Endothelial cell of umbilical vein (primary cell): ENCODE results near the gene ADCY9. TPM values are rescaled to one million over a fixed set of nuclear protein-coding genes. Genes with fewer than 3 reads are reported as not detected.

Experiments
- BruUV-seq: library from RNA; stranded (reverse); fragments of 400-500 nt; replicated peaks from 2 replicates; lab custom pipeline; 2021; lab: Mats Ljungman, UMichigan
- CTCF ChIA-PET: fragments of 300-600, 350-600 bp; sonication (Branson Sonifier 250); formaldehyde crosslinking; loops from one replicate; lab custom pipeline; 2021; ENCODE audit warnings: antibody characterized with exemption, inconsistent platforms; lab: Charles Lee
- POLR2A ChIA-PET: fragments of 300-600, 350-600 bp; sonication (Branson Sonifier 250); formaldehyde crosslinking; loops from one replicate; lab custom pipeline; 2021; ENCODE audit warnings: antibody characterized with exemption, inconsistent platforms; lab: Charles Lee
- DNase-seq: peaks from one replicate; pipeline ENCODE4 v3.0.0-alpha.2; 2011; ENCODE audit warnings: low read depth, low spot score
- FAIRE-seq: peaks from 2 replicates; lab custom pipeline; 2011; peaks lifted over from hg19 to GRCh38; lab: Jason Lieb, UNC
- H2AFZ ChIP-seq: 2 replicates; pipeline ENCODE4 v1.6.0; 2012; ENCODE audit warnings: low read depth, low read length, control low read depth, inconsistent platforms
- H3K27ac ChIP-seq: 2 replicates; pipeline ENCODE4 v1.5.1; 2011; ENCODE audit warnings: low read depth, mild to moderate bottlenecking, control low read depth, low read length, moderate library complexity; ENCODE audit not compliant: insufficient read depth
- H3K27me3 ChIP-seq, 2 experiments: 2 replicates each; pipeline versions ENCODE4 v1.6.0 to v1.6.1; 2011; ENCODE audit warnings: low read length in 2 of 2, mixed read lengths in 1 of 2; ENCODE audit not compliant: control insufficient read depth in 2 of 2, insufficient read depth in 2 of 2
- H3K36me3 ChIP-seq, 2 experiments: 2 replicates in 1 of 2; 3 replicates in 1 of 2; pipeline ENCODE4 v1.5.1; 2011; ENCODE audit warnings: low read length in 2 of 2, mild to moderate bottlenecking in 1 of 2, moderate library complexity in 1 of 2; ENCODE audit not compliant: control insufficient read depth in 2 of 2, insufficient read depth in 2 of 2; ENCODE audit errors: extremely low read depth in 1 of 2
- H3K4me1 ChIP-seq: 3 replicates; pipeline ENCODE4 v1.5.1; 2011; ENCODE audit warnings: mild to moderate bottlenecking, low read length; ENCODE audit not compliant: control insufficient read depth, insufficient read depth; ENCODE audit errors: extremely low read depth
- H3K4me2 ChIP-seq: 2 replicates; pipeline ENCODE4 v1.6.1; 2011; ENCODE audit warnings: low read length, control low read depth, mixed read lengths; ENCODE audit not compliant: insufficient read depth
- H3K4me3 ChIP-seq, 3 experiments: fragments of 200-600 bp in 1 of 3; sonication (generic), shearing (Covaris generic) in 1 of 3; replicated peaks in 1 of 3; 2 replicates each; pipeline ENCODE4 v1.5.1; 2011 to 2016; ENCODE audit warnings: control low read depth in 3 of 3, low read length in 3 of 3, mild to moderate bottlenecking in 2 of 3, inconsistent platforms in 1 of 3, low read depth in 1 of 3, moderate library complexity in 1 of 3; ENCODE audit not compliant: insufficient read depth in 1 of 3
- H3K79me2 ChIP-seq: 2 replicates; pipeline ENCODE4 v1.6.0; 2012; ENCODE audit warnings: low read length, inconsistent platforms; ENCODE audit not compliant: control insufficient read depth, insufficient read depth
- H3K9ac ChIP-seq: replicated peaks from 2 replicates; pipeline ENCODE3; 2011; ENCODE audit warnings: low read length, control low read depth; ENCODE audit not compliant: insufficient read depth; ENCODE audit errors: extremely low read depth
- H3K9me1 ChIP-seq: replicated peaks from 3 replicates; pipeline ENCODE4 v1.6.0; 2011; ENCODE audit warnings: mild to moderate bottlenecking, low read length; ENCODE audit not compliant: control insufficient read depth, insufficient read depth; ENCODE audit errors: extremely low read depth
- H3K9me3 ChIP-seq: replicated peaks from 2 replicates; pipeline ENCODE4 v1.5.1; 2012; ENCODE audit warnings: low read length, inconsistent platforms; ENCODE audit not compliant: control insufficient read depth, insufficient read depth
- H4K20me1 ChIP-seq: replicated peaks from 2 replicates; pipeline ENCODE3; 2011; ENCODE audit warnings: mild to moderate bottlenecking, low read length; ENCODE audit not compliant: control insufficient read depth, insufficient read depth; ENCODE audit errors: extremely low read depth
- EZH2 ChIP-seq: IDR thresholded peaks from 2 replicates; pipeline ENCODE4 v1.6.1; 2012; ENCODE audit warnings: borderline replicate concordance, low read depth, mild to moderate bottlenecking, moderate library complexity, low read length, inconsistent platforms; ENCODE audit not compliant: severe bottlenecking
- FOS ChIP-seq: IDR thresholded peaks from 2 replicates; pipeline ENCODE4 v1.6.1; 2011; ENCODE audit warnings: mild to moderate bottlenecking, low read length, moderate library complexity, borderline replicate concordance; ENCODE audit not compliant: insufficient read depth
- GATA2 ChIP-seq: IDR thresholded peaks from 2 replicates; pipeline ENCODE4 v1.7.0; 2011; ENCODE audit warnings: low read depth, mild to moderate bottlenecking, moderate library complexity, mixed read lengths, low read length; ENCODE audit not compliant: insufficient read length, insufficient read depth
- JUN ChIP-seq: IDR thresholded peaks from 2 replicates; pipeline ENCODE4 v1.6.1; 2011; ENCODE audit warnings: borderline replicate concordance, low read depth; ENCODE audit not compliant: insufficient read length, insufficient read depth
- MYC ChIP-seq: IDR thresholded peaks from one replicate; pipeline ENCODE4 v1.6.1; 2011; ENCODE audit warnings: mild to moderate bottlenecking, low read depth, low read length
- POLR2A ChIP-seq: IDR thresholded peaks from 2 replicates; pipeline ENCODE4 v1.6.1; 2012; ENCODE audit warnings: low read depth, mild to moderate bottlenecking, control low read depth, low read length
- POLR2AphosphoS5 ChIP-seq: IDR thresholded peaks from 2 replicates; pipeline ENCODE4 v1.6.1; 2012; ENCODE audit warnings: low read depth, mild to moderate bottlenecking, control low read depth, low read length, moderate library complexity; ENCODE audit not compliant: insufficient read depth
- dilution Hi-C: fragments of 300-500 bp; cut with MboI; formaldehyde crosslinking; loops from one replicate; pipeline ENCODE4 v1.15.0; 2019; ENCODE audit warnings: low sequenced_read_pairs; ENCODE audit not compliant: extremely low pct_ligation_motif_present
- intact Hi-C: fragments of 100-400 bp; cut with micrococcal nuclease; formaldehyde crosslinking; loops from one replicate; pipeline ENCODE4 v1.10.0; 2022
- polyA plus RNA-seq, 4 experiments: library from polyadenylated mRNA; depleted of rRNA in 3 of 4; stranded (reverse) in 3 of 4; unstranded in 1 of 4; fragments of >200 nt; gene quantifications; 2 replicates each; pipeline versions ENCODE4 v1.2.1 to v1.2.3, GENCODE V29; 2011 to 2012; ENCODE audit warnings: missing spikeins in 1 of 4
- total RNA-seq: library from RNA; stranded (reverse); gene quantifications from 2 replicates; pipeline ENCODE4 v1.2.3, GENCODE V29; 2021
- TF ChIP-seq, protein P1 (sequence below): IDR thresholded peaks from 2 replicates; pipeline ENCODE4 v1.6.1; 2011; ENCODE audit not compliant: insufficient read depth, insufficient read length
- TF ChIP-seq, protein P2 (sequence below), 2 donors: IDR thresholded peaks; 1 replicate in 1 of 2; 2 replicates in 1 of 2; pipeline ENCODE4 v1.5.1; 2011; ENCODE audit warnings: low read length in 2 of 2, mild to moderate bottlenecking in 2 of 2, moderate library complexity in 2 of 2, control low read depth in 1 of 2, inconsistent platforms in 1 of 2, low read depth in 1 of 2; ENCODE audit not compliant: insufficient read depth in 1 of 2; ENCODE audit errors: extremely low read depth in 1 of 2

The ADCY9 gene
- total and polyA plus RNA-seq, 2 donors (not counting 3 experiments of a cell fraction or from before 2014, with no cell fraction given) = 6.8 to 14.0 TPM

DNA sequence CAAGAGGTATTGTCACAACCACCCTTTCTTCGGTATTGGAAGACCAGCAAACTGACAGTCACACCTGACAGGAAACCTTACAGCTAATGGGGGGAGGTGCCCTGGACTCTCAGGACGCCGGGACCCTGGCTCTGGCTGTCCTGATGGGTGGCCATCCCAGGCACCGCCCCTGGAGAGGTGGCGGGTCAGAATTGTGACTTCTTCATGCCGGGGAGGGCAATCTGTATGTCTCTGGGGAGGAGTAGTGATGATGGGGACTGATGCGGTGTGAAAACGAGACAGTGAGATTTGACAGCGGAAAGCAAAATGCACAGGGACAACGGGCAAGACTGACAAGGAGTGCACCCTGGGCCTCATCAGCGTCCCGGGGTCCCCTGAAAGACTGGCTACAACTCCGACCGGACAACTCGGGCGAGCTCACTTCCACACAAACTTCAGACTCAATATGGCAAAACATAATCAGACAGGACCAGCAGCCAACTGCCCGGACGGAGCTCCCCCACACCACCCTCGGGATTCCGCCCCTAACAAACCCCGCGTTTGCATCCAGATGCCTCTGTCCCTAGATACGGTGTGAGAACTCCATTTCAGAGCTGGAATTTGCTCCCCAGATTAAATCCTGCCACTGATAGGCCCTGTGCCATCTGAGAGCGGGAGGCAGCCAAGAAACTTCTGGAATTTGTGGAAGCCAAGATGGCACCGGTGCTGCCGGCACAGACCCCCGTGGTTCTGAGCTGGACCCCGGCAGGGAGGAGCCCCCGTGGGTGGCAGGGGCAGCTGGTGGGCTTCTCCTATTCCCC, 152.2 kb downstream of the ADCY9 start:
- H4K20me1 ChIP-seq = no peaks in the 10 kb centered on the region
- no peaks in the 10 kb centered on the region for H3K27me3 ChIP-seq
- POLR2A ChIA-PET = no interaction called here
- no peak overlapping the region for H3K4me2 ChIP-seq
- DNase-seq = no peak
- peaks cover 5% of the 10 kb centered on the region for H3K4me1 ChIP-seq
- CTCF ChIA-PET = interaction anchor here (1.1 to 1.4 kb wide), 3 partner anchors 19 to 290 kb away, joined by 3 to 6 read pairs (median 5); no protein-coding TSS in a partner anchor
- H3K4me3 ChIP-seq = no peak overlapping the region
- no peaks in the 10 kb centered on the region for H3K79me2 ChIP-seq
- no peaks in the 10 kb centered on the region for H3K36me3 ChIP-seq
- H3K27ac ChIP-seq = no peak overlapping the region
- H2AFZ ChIP-seq = no peak overlapping the region
- no peaks in the 10 kb centered on the region for H3K9me3 ChIP-seq
- dilution Hi-C loops (no loop called here), intact Hi-C loops (no loop called here)
- TF ChIP-seq EZH2 (no peak), POLR2A (no peak), FOS (no peak), JUN (no peak), GATA2 (no peak), POLR2AphosphoS5 (no peak), MYC (no peak)
- TF ChIP-seq, protein P1, sequence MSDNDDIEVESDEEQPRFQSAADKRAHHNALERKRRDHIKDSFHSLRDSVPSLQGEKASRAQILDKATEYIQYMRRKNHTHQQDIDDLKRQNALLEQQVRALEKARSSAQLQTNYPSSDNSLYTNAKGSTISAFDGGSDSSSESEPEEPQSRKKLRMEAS = no peak
- TF ChIP-seq, protein P2, sequence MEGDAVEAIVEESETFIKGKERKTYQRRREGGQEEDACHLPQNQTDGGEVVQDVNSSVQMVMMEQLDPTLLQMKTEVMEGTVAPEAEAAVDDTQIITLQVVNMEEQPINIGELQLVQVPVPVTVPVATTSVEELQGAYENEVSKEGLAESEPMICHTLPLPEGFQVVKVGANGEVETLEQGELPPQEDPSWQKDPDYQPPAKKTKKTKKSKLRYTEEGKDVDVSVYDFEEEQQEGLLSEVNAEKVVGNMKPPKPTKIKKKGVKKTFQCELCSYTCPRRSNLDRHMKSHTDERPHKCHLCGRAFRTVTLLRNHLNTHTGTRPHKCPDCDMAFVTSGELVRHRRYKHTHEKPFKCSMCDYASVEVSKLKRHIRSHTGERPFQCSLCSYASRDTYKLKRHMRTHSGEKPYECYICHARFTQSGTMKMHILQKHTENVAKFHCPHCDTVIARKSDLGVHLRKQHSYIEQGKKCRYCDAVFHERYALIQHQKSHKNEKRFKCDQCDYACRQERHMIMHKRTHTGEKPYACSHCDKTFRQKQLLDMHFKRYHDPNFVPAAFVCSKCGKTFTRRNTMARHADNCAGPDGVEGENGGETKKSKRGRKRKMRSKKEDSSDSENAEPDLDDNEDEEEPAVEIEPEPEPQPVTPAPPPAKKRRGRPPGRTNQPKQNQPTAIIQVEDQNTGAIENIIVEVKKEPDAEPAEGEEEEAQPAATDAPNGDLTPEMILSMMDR (IDR thresholded peaks at IDR 0.05; ENCODE audit: extremely low read depth in 1 of 2, insufficient read depth in 1 of 2, low read depth in 1 of 2, low read length in 2 of 2) = no peak
- no peak overlapping the region for H3K9ac ChIP-seq
- no TSS peak for BruUV-seq
- H3K9me1 ChIP-seq = no peaks in the 10 kb centered on the region
- no peak for FAIRE-seq
